ENCODE data around the gene MUS81.

DNA sequence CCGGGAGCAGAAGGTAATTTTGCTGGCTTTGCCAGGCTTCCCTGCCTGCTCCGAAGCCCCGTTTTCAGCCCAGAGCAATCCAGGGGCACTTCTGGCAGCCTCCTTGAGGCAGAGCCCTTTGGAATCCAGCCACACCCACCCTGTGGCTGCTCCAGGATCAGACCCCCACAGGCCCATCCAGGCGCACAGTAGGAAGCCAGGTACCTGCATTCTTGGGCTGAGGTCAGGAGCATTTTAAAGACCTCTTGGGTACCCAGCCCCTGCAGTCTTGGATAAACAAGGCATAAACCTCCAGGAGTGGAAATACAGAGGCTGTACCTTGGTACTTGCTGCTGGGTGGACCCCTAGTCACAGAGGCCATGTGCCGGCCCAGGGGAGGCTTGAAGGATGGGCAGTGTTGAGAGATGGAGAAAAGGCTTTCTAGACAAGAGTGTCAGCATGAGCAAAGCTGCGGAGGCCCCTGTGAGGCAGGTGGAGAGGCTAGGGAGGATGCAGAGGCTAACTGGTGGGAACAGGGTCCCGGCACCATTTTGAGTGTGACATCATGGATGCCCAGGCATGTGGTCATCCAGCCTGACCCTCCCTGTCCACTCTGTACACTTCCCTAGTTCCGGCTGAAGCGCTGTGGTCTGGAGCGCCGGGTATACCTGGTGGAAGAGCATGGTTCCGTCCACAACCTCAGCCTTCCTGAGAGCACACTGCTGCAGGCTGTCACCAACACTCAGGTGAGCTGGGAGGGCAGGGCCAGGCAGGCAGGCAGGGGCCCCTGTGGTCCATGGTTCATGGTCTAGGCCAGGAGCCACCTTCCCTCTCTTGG is 3.9 kb downstream of the MUS81 start:
- TF ChIP-seq, protein P1, sequence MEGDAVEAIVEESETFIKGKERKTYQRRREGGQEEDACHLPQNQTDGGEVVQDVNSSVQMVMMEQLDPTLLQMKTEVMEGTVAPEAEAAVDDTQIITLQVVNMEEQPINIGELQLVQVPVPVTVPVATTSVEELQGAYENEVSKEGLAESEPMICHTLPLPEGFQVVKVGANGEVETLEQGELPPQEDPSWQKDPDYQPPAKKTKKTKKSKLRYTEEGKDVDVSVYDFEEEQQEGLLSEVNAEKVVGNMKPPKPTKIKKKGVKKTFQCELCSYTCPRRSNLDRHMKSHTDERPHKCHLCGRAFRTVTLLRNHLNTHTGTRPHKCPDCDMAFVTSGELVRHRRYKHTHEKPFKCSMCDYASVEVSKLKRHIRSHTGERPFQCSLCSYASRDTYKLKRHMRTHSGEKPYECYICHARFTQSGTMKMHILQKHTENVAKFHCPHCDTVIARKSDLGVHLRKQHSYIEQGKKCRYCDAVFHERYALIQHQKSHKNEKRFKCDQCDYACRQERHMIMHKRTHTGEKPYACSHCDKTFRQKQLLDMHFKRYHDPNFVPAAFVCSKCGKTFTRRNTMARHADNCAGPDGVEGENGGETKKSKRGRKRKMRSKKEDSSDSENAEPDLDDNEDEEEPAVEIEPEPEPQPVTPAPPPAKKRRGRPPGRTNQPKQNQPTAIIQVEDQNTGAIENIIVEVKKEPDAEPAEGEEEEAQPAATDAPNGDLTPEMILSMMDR (IDR thresholded peaks at IDR 0.05 in 2 of 3, conservative IDR thresholded peaks at IDR 0.05 in 1 of 3; ENCODE audit: control insufficient read depth in 2 of 3, extremely low read depth in 1 of 3, insufficient read depth in 1 of 3, low read depth in 3 of 3, low read length in 3 of 3) = no peak
- TF ChIP-seq KDM1A (IDR thresholded peaks at IDR 0.05; ENCODE audit: borderline replicate concordance) = no peak
- no peak for TF ChIP-seq PAX8 (IDR thresholded peaks at IDR 0.05)
- TF ChIP-seq, protein P2, sequence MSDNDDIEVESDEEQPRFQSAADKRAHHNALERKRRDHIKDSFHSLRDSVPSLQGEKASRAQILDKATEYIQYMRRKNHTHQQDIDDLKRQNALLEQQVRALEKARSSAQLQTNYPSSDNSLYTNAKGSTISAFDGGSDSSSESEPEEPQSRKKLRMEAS (IDR thresholded peaks at IDR 0.05; ENCODE audit: low read depth, low read length) = no peak
- TF ChIP-seq, protein P3, sequence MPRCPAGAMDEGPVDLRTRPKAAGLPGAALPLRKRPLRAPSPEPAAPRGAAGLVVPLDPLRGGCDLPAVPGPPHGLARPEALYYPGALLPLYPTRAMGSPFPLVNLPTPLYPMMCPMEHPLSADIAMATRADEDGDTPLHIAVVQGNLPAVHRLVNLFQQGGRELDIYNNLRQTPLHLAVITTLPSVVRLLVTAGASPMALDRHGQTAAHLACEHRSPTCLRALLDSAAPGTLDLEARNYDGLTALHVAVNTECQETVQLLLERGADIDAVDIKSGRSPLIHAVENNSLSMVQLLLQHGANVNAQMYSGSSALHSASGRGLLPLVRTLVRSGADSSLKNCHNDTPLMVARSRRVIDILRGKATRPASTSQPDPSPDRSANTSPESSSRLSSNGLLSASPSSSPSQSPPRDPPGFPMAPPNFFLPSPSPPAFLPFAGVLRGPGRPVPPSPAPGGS (IDR thresholded peaks at IDR 0.05; ENCODE audit: borderline replicate concordance, insufficient read depth, low read depth, low read length, poor library complexity, severe bottlenecking) = no peak
- TF ChIP-seq POLR2A (IDR thresholded peaks at IDR 0.05; ENCODE audit: low read depth, low read length) = no peak
- TF ChIP-seq JUNB (IDR thresholded peaks at IDR 0.05) = no peak
- no peak for TF ChIP-seq CEBPB (IDR thresholded peaks at IDR 0.05; ENCODE audit: borderline replicate concordance in 1 of 2, low read depth in 2 of 2, low read length in 2 of 2)
- no peak for TF ChIP-seq CREM (IDR thresholded peaks at IDR 0.05; ENCODE audit: low read depth)
- no peak for TF ChIP-seq ZNF274 (IDR thresholded peaks at IDR 0.05; ENCODE audit: insufficient read depth, insufficient read length)
- TF ChIP-seq, protein P4, sequence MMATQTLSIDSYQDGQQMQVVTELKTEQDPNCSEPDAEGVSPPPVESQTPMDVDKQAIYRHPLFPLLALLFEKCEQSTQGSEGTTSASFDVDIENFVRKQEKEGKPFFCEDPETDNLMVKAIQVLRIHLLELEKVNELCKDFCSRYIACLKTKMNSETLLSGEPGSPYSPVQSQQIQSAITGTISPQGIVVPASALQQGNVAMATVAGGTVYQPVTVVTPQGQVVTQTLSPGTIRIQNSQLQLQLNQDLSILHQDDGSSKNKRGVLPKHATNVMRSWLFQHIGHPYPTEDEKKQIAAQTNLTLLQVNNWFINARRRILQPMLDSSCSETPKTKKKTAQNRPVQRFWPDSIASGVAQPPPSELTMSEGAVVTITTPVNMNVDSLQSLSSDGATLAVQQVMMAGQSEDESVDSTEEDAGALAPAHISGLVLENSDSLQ (IDR thresholded peaks at IDR 0.05) = no peak
- TF ChIP-seq, protein P5, sequence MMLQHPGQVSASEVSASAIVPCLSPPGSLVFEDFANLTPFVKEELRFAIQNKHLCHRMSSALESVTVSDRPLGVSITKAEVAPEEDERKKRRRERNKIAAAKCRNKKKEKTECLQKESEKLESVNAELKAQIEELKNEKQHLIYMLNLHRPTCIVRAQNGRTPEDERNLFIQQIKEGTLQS (IDR thresholded peaks at IDR 0.05; ENCODE audit: borderline replicate concordance, extremely low read depth, low read depth, low read length) = no peak
